ENCODE results near the gene TBC1D1. TPM values are rescaled to one million over a fixed set of nuclear protein-coding genes. Genes with fewer than 3 reads are reported as not detected.

TBC1D1 gene
- total and polyA plus RNA-seq, 2 experiments from 2014 or later: 53.9 to 151 TPM

- H3K4me3 Mint-ChIP-seq: no peak overlapping the region
- no peak overlapping the region for H3K27ac ChIP-seq (ENCODE audit: low read depth)
- peaks cover 3% of the 10 kb centered on the region for H3K27me3 Mint-ChIP-seq (ENCODE audit: insufficient read depth, low read depth, poor library complexity)
- TF ChIP-seq CREB1 (CRISPR knock-in tag; IDR thresholded peaks at IDR 0.05; ENCODE audit: low read depth) (no peak), REST (IDR thresholded peaks at IDR 0.05; ENCODE audit: unreplicated experiment) (no peak), CTCF (conservative IDR thresholded peaks at IDR 0.05; ENCODE audit: low read depth in 2 of 2) (no peak), ETS1 (IDR thresholded peaks at IDR 0.05) (no peak), ZNF114 (CRISPR knock-in tag; IDR thresholded peaks at IDR 0.05) (no peak), ZNF462 (CRISPR knock-in tag; IDR thresholded peaks at IDR 0.05) (no peak), POLR2AphosphoS5 (IDR thresholded peaks at IDR 0.05; ENCODE audit: low read depth) (no peak), ZNF331 (CRISPR knock-in tag; IDR thresholded peaks at IDR 0.05; ENCODE audit: low read depth) (no peak), EZH2phosphoT487 (IDR thresholded peaks at IDR 0.05; ENCODE audit: unreplicated experiment) (no peak), JUNB (IDR thresholded peaks at IDR 0.05; ENCODE audit: unreplicated experiment) (no peak), EZH2 (IDR thresholded peaks at IDR 0.05; ENCODE audit: low read depth, unreplicated experiment) (no peak), NANOG (IDR thresholded peaks at IDR 0.05; ENCODE audit: borderline replicate concordance) (no peak), STAT1 (IDR thresholded peaks at IDR 0.05; ENCODE audit: unreplicated experiment) (no peak)
- ATAC-seq (no peak), DNase-seq (ENCODE audit: low spot score) (no peak)
- H3K4me3 ChIP-seq: no peak overlapping the region
- no peak overlapping the region for H2AFZ ChIP-seq
- no peaks in the 10 kb centered on the region; the same call in 2 of the 3 replicates for H3K9me3 Mint-ChIP-seq
- no peaks in the 10 kb centered on the region for H3K36me3 ChIP-seq (ENCODE audit: insufficient read depth)
- peaks cover 8% of the 10 kb centered on the region; the same call in 2 of the 3 replicates for H3K4me1 Mint-ChIP-seq
- H4K20me1 ChIP-seq (replicated peaks; ENCODE audit: insufficient read depth): no peaks in the 10 kb centered on the region
- no peak overlapping the region for H3K27ac Mint-ChIP-seq
- no peaks in the 10 kb centered on the region for H3F3A ChIP-seq (replicated peaks; ENCODE audit: low read depth)
- H3K4me1 ChIP-seq (ENCODE audit: insufficient read depth): no peaks in the 10 kb centered on the region
- peaks cover 4% of the 10 kb centered on the region; the same call in 1 of the 2 replicates for H3K9me2 ChIP-seq (ENCODE audit: insufficient read depth)
- no peaks in the 10 kb centered on the region for H3K79me2 ChIP-seq (replicated peaks; ENCODE audit: insufficient read depth)
- H3K4me2 ChIP-seq: no peak overlapping the region
- no peaks in the 10 kb centered on the region for H3K36me3 Mint-ChIP-seq (ENCODE audit: low read depth)
- no peaks in the 10 kb centered on the region for H3K27me3 ChIP-seq (ENCODE audit: insufficient read depth)
Observed at GRCh38 chr4:38145741-38146140, 254.9 kb downstream of the TBC1D1 start.

All from GM23338 (cell line).